SK-N-SH (cell line): ENCODE results near the gene REEP1. TPM values are rescaled to one million over a fixed set of nuclear protein-coding genes. Genes with fewer than 3 reads are reported as not detected.

Experiments
- CTCF ChIA-PET: fragments of 300-600, 350-600 bp; formaldehyde crosslinking; extraction: SDS; loops from one replicate; lab custom pipeline; 2021; lab: Yijun Ruan, JAX
- POLR2A ChIA-PET: fragments of 350-600 bp; sonication (Branson Sonifier 250); formaldehyde crosslinking; extraction: SDS; loops from one replicate; lab custom pipeline; 2020; ENCODE audit warnings: antibody characterized with exemption, inconsistent platforms; lab: Yijun Ruan, JAX
- DNase-seq: peaks from one replicate; pipeline ENCODE4 v3.0.0; 2012
- H2AFZ ChIP-seq: fragments of 200-600 bp; sonication (generic); 2 replicates; pipeline ENCODE4 v1.8.1; 2016; ENCODE audit warnings: antibody characterized with exemption, mild to moderate bottlenecking, low read depth
- H3F3A ChIP-seq: fragments of 200-600 bp; sonication (generic); replicated peaks from 2 replicates; pipeline ENCODE3; 2016; ENCODE audit warnings: antibody characterized with exemption, mild to moderate bottlenecking; ENCODE audit not compliant: insufficient read depth
- H3K27ac ChIP-seq, 2 experiments: fragments of 200-500 bp in 1 of 2; fragments of 200-600 bp in 1 of 2; sonication (Bioruptor generic) in 1 of 2; sonication (generic), shearing (Covaris generic) in 1 of 2; 2 replicates each; pipeline versions ENCODE4 v1.5.1 to v1.6.1; 2014 to 2016; ENCODE audit warnings: low read depth in 2 of 2, inconsistent platforms in 1 of 2, low read length in 1 of 2, mild to moderate bottlenecking in 1 of 2, mixed read lengths in 1 of 2
- H3K27me3 ChIP-seq: fragments of 200-600 bp; sonication (generic), shearing (Covaris generic); 2 replicates; pipeline ENCODE4 v1.6.1; 2016; ENCODE audit warnings: mixed run types; ENCODE audit not compliant: insufficient read depth
- H3K36me3 ChIP-seq, 2 experiments: fragments of 200-500 bp in 1 of 2; fragments of 200-600 bp in 1 of 2; sonication (Bioruptor generic) in 1 of 2; sonication (generic) in 1 of 2; replicated peaks in 1 of 2; 2 replicates each; pipeline versions ENCODE3 to v1.5.1; 2014 to 2016; ENCODE audit warnings: low read length in 1 of 2, mild to moderate bottlenecking in 1 of 2; ENCODE audit not compliant: insufficient read depth in 2 of 2, control insufficient read depth in 1 of 2
- H3K4me1 ChIP-seq, 2 experiments: fragments of 200-500 bp in 1 of 2; fragments of 200-600 bp in 1 of 2; sonication (Bioruptor generic) in 1 of 2; sonication (generic), shearing (Covaris generic) in 1 of 2; 2 replicates each; pipeline versions ENCODE4 v1.5.1 to v1.6.1; 2014 to 2016; ENCODE audit warnings: low read depth in 1 of 2, low read length in 1 of 2, mixed run types in 1 of 2; ENCODE audit not compliant: insufficient read depth in 2 of 2, control insufficient read depth in 1 of 2
- H3K4me2 ChIP-seq: fragments of 200-600 bp; sonication (generic), shearing (Covaris generic); 2 replicates; pipeline ENCODE4 v1.6.1; 2017; ENCODE audit warnings: mixed run types
- H3K4me3 ChIP-seq, 2 experiments: fragments of 200-500 bp in 1 of 2; fragments of 200-600 bp in 1 of 2; sonication (Bioruptor generic) in 1 of 2; sonication (generic), shearing (Covaris generic) in 1 of 2; 2 replicates each; pipeline versions ENCODE4 v1.5.1 to v1.8.1; 2014 to 2016; ENCODE audit warnings: low read depth in 2 of 2, inconsistent platforms in 1 of 2, low read length in 1 of 2, mild to moderate bottlenecking in 1 of 2, mixed read lengths in 1 of 2, moderate library complexity in 1 of 2
- H3K79me2 ChIP-seq: fragments of 200-600 bp; sonication (generic); 2 replicates; pipeline ENCODE4 v1.8.1; 2017; ENCODE audit warnings: mild to moderate bottlenecking; ENCODE audit not compliant: insufficient read depth
- H3K9ac ChIP-seq: fragments of 200-600 bp; sonication (generic); 2 replicates; pipeline ENCODE4 v1.6.1; 2017; ENCODE audit warnings: mixed run types
- H3K9me2 ChIP-seq: fragments of 200-600 bp; sonication (generic); 2 replicates; pipeline ENCODE4 v1.6.1; 2017; ENCODE audit warnings: mixed run types
- H3K9me3 ChIP-seq: fragments of 200-600 bp; sonication (generic); 2 replicates; pipeline ENCODE4 v1.6.1; 2017; ENCODE audit warnings: mixed run types, mild to moderate bottlenecking, moderate library complexity
- H4K20me1 ChIP-seq: fragments of 200-600 bp; sonication (generic); 2 replicates; pipeline ENCODE4 v1.6.1; 2017; ENCODE audit warnings: mild to moderate bottlenecking, mixed run types; ENCODE audit not compliant: insufficient read depth
- CHD2 ChIP-seq: fragments of 150-350 bp; IDR thresholded peaks from 2 replicates; pipeline ENCODE4 v1.6.1; 2018; ENCODE audit warnings: low read length; ENCODE audit not compliant: partially characterized antibody
- CTCF ChIP-seq: fragments of 200-600 bp; sonication (generic); IDR thresholded peaks from 2 replicates; pipeline ENCODE4 v1.6.1; 2017; ENCODE audit warnings: antibody characterized with exemption, mild to moderate bottlenecking, moderate library complexity
- FOSL2 ChIP-seq: IDR thresholded peaks from 2 replicates; pipeline ENCODE4 v1.4.0; 2012; ENCODE audit warnings: low read depth, mild to moderate bottlenecking, moderate library complexity, borderline replicate concordance
- GABPA ChIP-seq: IDR thresholded peaks from 2 replicates; pipeline ENCODE4 v1.4.0; 2012; ENCODE audit warnings: low read depth, mild to moderate bottlenecking
- MAX ChIP-seq: IDR thresholded peaks from 2 replicates; pipeline ENCODE4 v1.4.0; 2012; ENCODE audit warnings: low read depth
- MXI1 ChIP-seq: IDR thresholded peaks from 2 replicates; pipeline ENCODE4 v1.6.1; 2012; ENCODE audit warnings: mild to moderate bottlenecking, low read depth, low read length, improper control_type of control experiment
- NFIC ChIP-seq: IDR thresholded peaks from 2 replicates; pipeline ENCODE4 v1.4.0; 2012; ENCODE audit warnings: borderline replicate concordance
- NRF1 ChIP-seq: IDR thresholded peaks from 2 replicates; pipeline ENCODE4 v1.6.1; 2012; ENCODE audit warnings: low read depth, mild to moderate bottlenecking, low read length
- PBX3 ChIP-seq: IDR thresholded peaks from 2 replicates; pipeline ENCODE4; 2012
- RAD21 ChIP-seq: IDR thresholded peaks from 2 replicates; pipeline ENCODE4 v1.6.1; 2012; ENCODE audit warnings: mild to moderate bottlenecking, low read length
- RCOR1 ChIP-seq: fragments of 150-350 bp; IDR thresholded peaks from 2 replicates; pipeline ENCODE4 v1.6.1; 2017; ENCODE audit warnings: antibody characterized with exemption, low read length
- REST ChIP-seq: IDR thresholded peaks from 2 replicates; pipeline ENCODE4 v1.6.1; 2012; ENCODE audit warnings: mild to moderate bottlenecking, low read depth, low read length, moderate library complexity
- RFX5 ChIP-seq: IDR thresholded peaks from 2 replicates; pipeline ENCODE4 v1.6.1; 2012; ENCODE audit warnings: mild to moderate bottlenecking, improper control_type of control experiment, low read length
- RXRA ChIP-seq: IDR thresholded peaks from 2 replicates; pipeline ENCODE4 v1.4.0; 2012; ENCODE audit warnings: low read depth, mild to moderate bottlenecking, borderline replicate concordance
- SIN3A ChIP-seq: IDR thresholded peaks from 2 replicates; pipeline ENCODE4 v1.6.1; 2012; ENCODE audit warnings: low read depth, mild to moderate bottlenecking, low read length, moderate library complexity, borderline replicate concordance
- SMC3 ChIP-seq: IDR thresholded peaks from 2 replicates; pipeline ENCODE4 v1.6.1; 2012; ENCODE audit warnings: low read depth, low read length, improper control_type of control experiment
- TCF12 ChIP-seq: IDR thresholded peaks from 2 replicates; pipeline ENCODE4 v1.4.0; 2012
- USF1 ChIP-seq: IDR thresholded peaks from 2 replicates; pipeline ENCODE4 v1.4.0; 2012; ENCODE audit warnings: low read depth, borderline replicate concordance
- ZBTB33 ChIP-seq: IDR thresholded peaks from 2 replicates; pipeline ENCODE4 v1.4.0; 2012; ENCODE audit warnings: low read depth, borderline replicate concordance
- WGBS: methylation state at CpG from one replicate; pipeline ENCODE4 v1.1.6; 2017; ENCODE audit warnings: low lambda C conversion rate; 5-methylcytosine and 5-hydroxymethylcytosine counted together
- polyA plus RNA-seq, 3 experiments: library from polyadenylated mRNA; depleted of rRNA; stranded (reverse); fragments of >200 nt; gene quantifications; 2 replicates each; pipeline ENCODE4 v1.2.3, GENCODE V29; 2012

REEP1 gene
- polyA plus RNA-seq, 1 of the 3 experiments (the other 2 are of a cell fraction), result 0.13 TPM

- ChIA-PET POLR2A (no interaction called here), CTCF (interaction anchor here (1.8 kb wide), 1 partner anchor 163 kb away, joined by 4 read pairs; no protein-coding TSS in a partner anchor)
- Histone ChIP-seq H3K4me3 (no peak overlapping the region), H2AFZ (no peak overlapping the region), H3K27me3 (no peaks in the 10 kb centered on the region), H3K9me3 (no peaks in the 10 kb centered on the region), H3K4me1 (no peaks in the 10 kb centered on the region; a peak in 1 of 4 replicates), H3K36me3 (no peaks in the 10 kb centered on the region), H3K4me2 (no peak overlapping the region), H3K27ac (no peak overlapping the region), H4K20me1 (no peaks in the 10 kb centered on the region), H3K9me2 (no peaks in the 10 kb centered on the region), H3K9ac (no peak overlapping the region), H3K79me2 (no peaks in the 10 kb centered on the region), H3F3A (no peaks in the 10 kb centered on the region)
- WGBS, result 17% methylated on average over 1 of the region's 1 CpG
- TF ChIP-seq SIN3A (no peak), MAX (no peak), REST (no peak), RXRA (no peak), GABPA (no peak), FOSL2 (no peak), MXI1 (no peak), CTCF (no peak), CHD2 (no peak), SMC3 (no peak), ZBTB33 (no peak), NRF1 (no peak), PBX3 (no peak), TCF12 (no peak), RFX5 (no peak), RAD21 (no peak), NFIC (no peak), USF1 (no peak), RCOR1 (no peak)
- no peak for DNase-seq
These were observed 46.4 kb upstream of the REEP1 start for GRCh38 chr2:86383844-86384243.
